Measurements from ENCODE around the gene SMCP. TPM values are rescaled to one million over a fixed set of nuclear protein-coding genes. Genes with fewer than 3 reads are reported as not detected.

Gene SMCP
- not detected in 2 replicates for polyA plus RNA-seq (2014; cell fraction: cytosol; rRNA removed)
- polyA plus RNA-seq (2014; cell fraction: nucleus; rRNA removed) = not detected in 2 replicates

GRCh38 chr1:152878042-152878441, at the start of gene SMCP:
Gene SMCP, plus strand, starts transcription at chr1:152878322. Its CDS starts 6,101 bp downstream, at chr1:152884423.
- DNase-seq (ENCODE audit: low spot score) = no peak

- DNase-seq (ENCODE audit: low spot score) = no peak
Measured at GRCh38 chr1:152836870-152837269, 41.3 kb upstream of the SMCP start.

GRCh38 chr1:152842556-152842955, 35.6 kb upstream of the SMCP start, which contains the start of gene LCE6A:
Gene LCE6A, plus strand, starts transcription at chr1:152842856. Its CDS starts 665 bp downstream, at chr1:152843521.
- DNase-seq (ENCODE audit: low spot score) = no peak

GRCh38 chr1:152855661-152856060, 22.5 kb upstream of the SMCP start:
- no peak for DNase-seq (ENCODE audit: low spot score)

- no peak for DNase-seq (ENCODE audit: low spot score)
Measured at GRCh38 chr1:152858062-152858461, 20.1 kb upstream of the SMCP start.

GRCh38 chr1:152859696-152860095, 18.4 kb upstream of the SMCP start, which contains the start of gene LCE7A:
Gene LCE7A, plus strand, starts transcription at chr1:152859996. Its CDS starts 702 bp downstream, at chr1:152860698.
- no peak for DNase-seq (ENCODE audit: low spot score)

- no peak for DNase-seq (ENCODE audit: low spot score)
Measured at GRCh38 chr1:152860129-152860528, 18.0 kb upstream of the SMCP start.

GRCh38 chr1:152861374-152861773, 16.7 kb upstream of the SMCP start:
- no peak for DNase-seq (ENCODE audit: low spot score)

- no peak for DNase-seq (ENCODE audit: low spot score)
Measured at GRCh38 chr1:152864443-152864842, 13.7 kb upstream of the SMCP start.

- DNase-seq (ENCODE audit: low spot score) = no peak
Measured at GRCh38 chr1:152866321-152866720, 11.8 kb upstream of the SMCP start.

- DNase-seq (ENCODE audit: low spot score) = peak; percentile 64
Measured at GRCh38 chr1:152869808-152870419, 8.2 kb upstream of the SMCP start.

GRCh38 chr1:152870831-152871730, 7.0 kb upstream of the SMCP start:
- peak; percentile 9 for DNase-seq (ENCODE audit: low spot score)

- no peak for DNase-seq (ENCODE audit: low spot score)
Measured at GRCh38 chr1:152871731-152872126, 6.4 kb upstream of the SMCP start.

- no peak for DNase-seq (ENCODE audit: low spot score)
Measured at GRCh38 chr1:152873495-152873894, 4.6 kb upstream of the SMCP start.

- DNase-seq (ENCODE audit: low spot score) = no peak
Measured at GRCh38 chr1:152876827-152877226, 1.3 kb upstream of the SMCP start.

- DNase-seq (ENCODE audit: low spot score) = no peak
Measured at GRCh38 chr1:152879559-152880198, 1.6 kb downstream of the SMCP start.

GRCh38 chr1:152880316-152880715, 2.2 kb downstream of the SMCP start:
- DNase-seq (ENCODE audit: low spot score) = no peak

GRCh38 chr1:152880907-152881306, 2.8 kb downstream of the SMCP start:
- no peak for DNase-seq (ENCODE audit: low spot score)

GRCh38 chr1:152884085-152884484, 6.0 kb downstream of the SMCP start:
- DNase-seq (ENCODE audit: low spot score) = no peak

- no peak for DNase-seq (ENCODE audit: low spot score)
Measured at GRCh38 chr1:152884506-152884905, 6.4 kb downstream of the SMCP start.

GRCh38 chr1:152884966-152885624, 7.0 kb downstream of the SMCP start:
- no peak for DNase-seq (ENCODE audit: low spot score)

GRCh38 chr1:152886085-152886484, 8.0 kb downstream of the SMCP start:
- no peak for DNase-seq (ENCODE audit: low spot score)
